Activated CD4-positive, alpha-beta T cell treated with anti-CD3 and anti-CD28 coated beads, Interleukin-2, Interleukin-6, amounts not matched to agents 100 ng/mL and 50 ng/mL, durations not matched to agents 16 hours and 8 hours (primary cell): ENCODE measurements around the gene TMEM63C.

Experiments
- DNase-seq: peaks from one replicate; pipeline ENCODE4 v3.0.0-alpha.2; 2020

The TMEM63C gene

GRCh38 chr14:77199590-77199989, 18.0 kb downstream of the TMEM63C start:
- DNase-seq = no peak

- DNase-seq = no peak
Observed at GRCh38 chr14:77200406-77200985, 18.9 kb downstream of the TMEM63C start.

- DNase-seq = no peak
Observed at GRCh38 chr14:77201696-77202095, 20.1 kb downstream of the TMEM63C start.

GRCh38 chr14:77203611-77204458, 22.2 kb downstream of the TMEM63C start:
- no peak for DNase-seq

- DNase-seq = no peak
Observed at GRCh38 chr14:77204459-77204771, 22.8 kb downstream of the TMEM63C start.

DNA sequence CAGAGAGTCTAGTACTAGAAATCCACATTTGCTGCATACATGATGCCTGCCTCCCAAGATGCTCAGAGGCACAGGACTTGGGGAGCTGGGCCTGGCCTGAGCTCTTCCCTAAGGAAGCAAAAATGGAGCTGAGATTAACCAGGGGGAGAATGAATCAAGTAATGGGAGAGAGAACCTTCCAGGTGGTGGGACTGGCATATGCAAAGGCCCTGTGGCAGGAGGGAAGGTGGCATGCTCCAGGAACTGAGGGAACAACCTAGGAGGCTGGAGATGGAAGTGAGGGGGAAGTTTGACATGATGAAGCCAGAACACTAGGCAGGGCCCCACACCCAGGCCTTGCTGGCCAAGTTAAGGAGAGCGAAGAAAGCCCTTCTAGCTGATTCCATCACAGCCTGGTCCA, 23.3 kb downstream of the TMEM63C start:
- no peak for DNase-seq

DNA sequence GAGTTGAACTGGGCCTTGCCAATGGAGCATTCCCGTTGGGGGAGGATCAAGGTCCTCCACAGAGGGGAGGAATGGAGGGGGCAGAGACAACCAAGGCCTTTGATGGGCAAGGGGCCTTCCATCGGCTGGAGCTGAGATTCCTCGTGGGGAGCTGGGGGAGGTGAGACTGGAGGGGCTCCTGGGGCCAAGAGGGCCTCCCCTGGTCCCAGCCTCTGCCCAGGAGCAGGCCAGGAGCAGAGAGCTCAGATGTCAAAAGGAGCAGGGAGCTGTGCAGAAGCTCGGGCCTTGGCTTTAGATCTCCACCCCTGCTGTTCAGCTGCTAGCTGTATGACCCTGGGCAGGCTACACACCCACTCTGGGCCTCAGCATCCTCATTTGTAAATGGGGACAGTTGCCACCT, 24.0 kb downstream of the TMEM63C start:
- no peak for DNase-seq

- no peak for DNase-seq
Observed at GRCh38 chr14:77206261-77206824, 24.7 kb downstream of the TMEM63C start.

DNA sequence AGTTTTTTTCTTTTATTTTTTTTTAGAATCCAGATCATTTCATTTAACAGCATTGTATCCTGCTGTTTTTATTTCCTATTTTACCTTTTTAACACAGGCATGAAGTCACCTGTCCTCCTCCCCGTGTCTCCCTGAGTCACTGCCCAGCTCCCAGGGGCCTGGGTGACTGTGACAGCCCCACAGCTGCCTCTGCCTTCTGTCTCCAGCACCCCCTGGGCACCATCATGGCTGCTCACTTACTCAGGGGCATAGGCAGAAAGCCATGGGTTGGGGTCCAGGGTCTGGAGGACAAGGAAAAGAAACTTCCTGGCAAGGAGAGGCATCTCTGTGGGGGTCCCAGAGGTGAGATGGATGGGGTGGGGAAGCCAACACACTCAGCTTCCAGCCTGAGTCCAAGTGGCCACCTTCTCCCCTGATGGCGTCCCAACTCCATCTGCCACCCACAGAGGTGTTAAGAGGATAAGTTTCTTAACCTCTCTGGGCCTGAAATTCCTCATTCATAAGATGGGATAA, 25.3 kb downstream of the TMEM63C start:
- no peak for DNase-seq

GRCh38 chr14:77208291-77208978, 26.8 kb downstream of the TMEM63C start:
- DNase-seq = peak; percentile 43

GRCh38 chr14:77208979-77209318, 27.4 kb downstream of the TMEM63C start:
- no peak for DNase-seq

DNA sequence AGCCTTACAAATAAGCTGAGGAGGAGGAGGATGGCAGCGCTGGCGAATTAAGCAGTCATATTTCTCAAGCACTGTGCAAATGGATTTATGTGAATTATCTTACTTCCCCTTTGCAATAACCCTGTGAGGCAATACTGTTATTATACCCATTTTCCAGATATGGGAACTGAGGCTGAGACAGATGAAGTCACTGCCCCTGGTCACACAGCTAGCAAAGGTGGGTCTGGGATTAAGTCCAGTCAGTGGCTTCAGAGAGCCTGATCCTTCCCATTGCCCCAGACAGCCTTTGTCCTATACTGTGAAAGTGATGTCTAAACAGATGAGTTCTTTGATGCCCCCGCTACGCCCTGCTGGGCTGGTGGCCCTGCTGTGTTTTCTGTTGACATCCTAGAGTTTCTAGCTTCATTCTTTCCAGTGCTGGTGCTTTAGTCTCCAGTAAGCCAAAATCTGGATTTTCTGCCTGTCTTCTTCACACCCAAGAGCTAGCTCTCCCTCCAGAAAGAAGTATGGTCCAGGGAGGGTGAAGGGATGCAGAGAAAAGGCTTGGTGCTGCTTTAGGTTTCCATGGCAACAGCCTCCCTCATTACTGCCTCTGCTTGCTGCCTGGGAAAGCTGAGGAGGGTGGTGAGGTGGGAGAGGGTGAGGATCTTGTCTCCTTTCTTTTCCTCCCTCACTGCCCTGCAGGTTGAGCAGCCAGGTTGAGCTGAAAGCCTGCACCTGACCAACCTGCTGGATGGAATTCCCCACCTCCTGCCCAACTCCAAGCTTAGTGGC, 30.7 kb downstream of the TMEM63C start:
- DNase-seq = no peak

- DNase-seq = peak; percentile 61
Observed at GRCh38 chr14:77212943-77213678, 31.5 kb downstream of the TMEM63C start.

- DNase-seq = no peak
Observed at GRCh38 chr14:77213679-77214016, 32.0 kb downstream of the TMEM63C start.

- no peak for DNase-seq
Observed at GRCh38 chr14:77214216-77214615, 32.6 kb downstream of the TMEM63C start.

DNA sequence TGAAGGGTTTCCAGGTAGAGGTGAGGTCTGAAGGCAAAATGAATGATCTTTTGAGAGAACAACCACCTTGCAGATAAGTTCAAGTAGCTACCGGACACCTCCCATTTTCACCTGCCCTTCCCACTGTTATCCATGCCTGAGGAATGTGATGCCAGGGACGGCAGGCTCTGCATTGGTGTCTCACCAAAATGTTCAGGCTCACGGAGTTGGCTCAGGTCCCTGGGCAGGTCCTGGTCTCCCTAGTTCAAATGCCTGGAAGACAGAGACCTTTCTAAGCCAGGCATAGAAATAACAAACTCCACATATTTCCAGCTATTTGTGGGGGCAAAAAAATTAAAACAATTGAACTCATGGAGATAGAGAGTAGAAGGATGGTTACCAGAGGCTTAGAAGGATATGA, 36.0 kb downstream of the TMEM63C start:
- DNase-seq = no peak

DNA sequence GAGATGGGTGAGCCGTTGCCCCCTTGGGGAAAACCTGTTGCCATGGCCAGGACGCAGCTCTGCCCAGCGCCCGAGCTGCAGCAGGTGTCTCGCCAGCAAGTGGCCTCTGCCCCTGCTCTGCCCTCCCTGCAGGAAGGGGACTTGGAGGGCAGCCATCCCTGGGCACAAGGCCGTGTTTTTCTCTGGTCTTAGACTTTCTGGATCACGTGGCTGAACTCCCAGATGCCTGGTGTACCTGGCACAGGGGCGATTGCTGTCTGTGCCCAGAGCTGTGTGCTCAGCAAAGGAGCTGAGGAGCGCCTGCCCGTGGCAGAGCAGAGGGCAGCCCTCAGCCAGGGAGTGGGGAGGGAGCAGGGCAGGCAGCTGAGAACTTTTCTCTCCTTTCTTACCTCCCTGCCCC, 38.0 kb downstream of the TMEM63C start:
- no peak for DNase-seq

- no peak for DNase-seq
Observed at GRCh38 chr14:77220246-77221017, 38.8 kb downstream of the TMEM63C start.

DNA sequence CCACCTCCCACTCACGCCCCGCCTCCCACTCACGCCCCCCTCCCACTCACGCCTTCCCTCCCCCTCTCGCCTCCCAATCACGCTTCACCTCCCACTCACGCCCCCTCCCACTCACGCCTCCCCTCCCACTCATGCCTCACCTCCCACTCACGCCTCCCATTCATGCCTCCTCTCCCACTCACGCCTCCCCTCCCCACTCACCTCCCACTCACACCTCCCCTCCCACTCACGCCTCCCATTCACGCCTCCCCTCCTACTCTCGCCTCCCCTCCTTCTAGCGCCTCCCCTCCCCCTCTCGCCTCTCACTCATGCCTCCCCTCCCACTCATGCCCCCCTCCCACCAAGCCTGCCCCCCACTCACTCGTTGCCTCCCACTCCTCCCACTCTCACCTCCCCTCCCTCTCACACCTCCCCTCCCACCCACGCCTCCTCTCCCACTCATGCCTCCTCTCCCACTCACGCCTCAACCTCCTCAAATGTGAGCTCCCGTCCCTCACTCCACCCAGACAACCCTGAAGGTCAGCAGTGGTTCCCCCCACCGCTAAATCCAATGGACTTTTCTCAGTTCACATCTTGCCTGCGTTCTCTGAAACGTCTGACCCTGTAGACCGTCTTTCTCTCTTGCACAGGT, 39.8 kb downstream of the TMEM63C start:
- no peak for DNase-seq

DNA sequence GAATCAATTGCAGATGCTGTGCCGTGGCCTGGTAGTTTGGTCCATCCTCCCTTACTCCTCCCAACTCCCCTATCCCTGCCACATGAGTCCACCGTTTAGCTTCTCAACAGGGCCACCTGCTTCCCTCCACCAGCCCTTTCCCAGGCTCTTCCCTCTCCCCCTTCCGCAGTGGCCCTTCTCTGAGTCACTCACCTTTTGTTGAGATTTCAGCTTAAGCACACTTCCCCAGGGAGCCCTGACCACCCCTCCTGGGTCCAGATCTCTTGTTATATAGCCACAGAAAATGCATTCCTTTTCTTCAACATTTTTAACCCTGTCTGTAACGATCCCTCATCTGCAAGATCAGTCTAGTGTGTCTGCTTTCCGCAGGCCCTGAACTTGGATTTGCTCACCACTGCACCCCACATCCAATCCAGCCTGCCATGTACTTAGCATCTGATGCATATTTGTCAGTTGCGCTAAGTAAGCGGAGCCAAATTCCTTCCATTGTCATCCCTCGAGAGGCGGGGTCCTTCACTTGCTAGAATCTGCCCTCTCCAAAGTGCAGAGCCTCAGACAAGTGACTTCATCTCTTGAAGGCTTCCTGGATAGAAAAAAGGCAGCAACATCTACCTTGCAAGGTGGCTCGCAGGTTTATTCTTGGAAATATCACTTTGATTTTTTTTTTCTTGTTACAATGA, 41.1 kb downstream of the TMEM63C start:
- no peak for DNase-seq
